Coronary artery (tissue), 2 donors: ENCODE results near the gene ASB13.

Source experiments
- DNase-seq: peaks from one replicate; pipeline ENCODE4 v3.0.0-alpha.2; 2017; ENCODE audit warnings: low spot score
- H3K27ac ChIP-seq, 2 donors: fragments of 200-600 bp; sonication (generic); one replicate each; pipeline ENCODE4 v1.5.1; 2016 to 2019
- H3K4me3 ChIP-seq: fragments of 200-600 bp; sonication (generic); 2 replicates; pipeline ENCODE4 v1.5.1; 2016; ENCODE audit warnings: mild to moderate bottlenecking, moderate library complexity
- CTCF ChIP-seq: fragments of 200-600 bp; sonication (generic); IDR thresholded peaks from one replicate; pipeline ENCODE4 v1.5.1; 2019; ENCODE audit warnings: antibody characterized with exemption

ASB13 gene

GRCh38 chr10:5589011-5589660 is 77.3 kb downstream of the ASB13 start:
- H3K4me3 ChIP-seq: no peak overlapping the region
- no peak overlapping the region for H3K27ac ChIP-seq
- no peak for TF ChIP-seq CTCF
- DNase-seq: no peak
